GM20000 (cell line): Measurements from ENCODE around the gene LRRC41.
"Not testable (repeated sequence)": the region's sequence is repeated elsewhere in the genome, so short reads cannot be mapped to it uniquely, and the experiment has no call there.

Source experiments
- DNase-seq: peaks from one replicate; pipeline ENCODE4 v3.0.0; 2012; ENCODE audit warnings: low spot score
- CTCF ChIP-seq: IDR thresholded peaks from 2 replicates; pipeline ENCODE4 v1.5.1; 2012; ENCODE audit warnings: mild to moderate bottlenecking, control low read depth; ENCODE audit errors: extremely low read depth, missing control alignments

The LRRC41 gene

GRCh38 chr1:46342677-46343350 is 39.4 kb upstream of the LRRC41 start:
- TF ChIP-seq CTCF: no peak
- no peak for DNase-seq

DNA sequence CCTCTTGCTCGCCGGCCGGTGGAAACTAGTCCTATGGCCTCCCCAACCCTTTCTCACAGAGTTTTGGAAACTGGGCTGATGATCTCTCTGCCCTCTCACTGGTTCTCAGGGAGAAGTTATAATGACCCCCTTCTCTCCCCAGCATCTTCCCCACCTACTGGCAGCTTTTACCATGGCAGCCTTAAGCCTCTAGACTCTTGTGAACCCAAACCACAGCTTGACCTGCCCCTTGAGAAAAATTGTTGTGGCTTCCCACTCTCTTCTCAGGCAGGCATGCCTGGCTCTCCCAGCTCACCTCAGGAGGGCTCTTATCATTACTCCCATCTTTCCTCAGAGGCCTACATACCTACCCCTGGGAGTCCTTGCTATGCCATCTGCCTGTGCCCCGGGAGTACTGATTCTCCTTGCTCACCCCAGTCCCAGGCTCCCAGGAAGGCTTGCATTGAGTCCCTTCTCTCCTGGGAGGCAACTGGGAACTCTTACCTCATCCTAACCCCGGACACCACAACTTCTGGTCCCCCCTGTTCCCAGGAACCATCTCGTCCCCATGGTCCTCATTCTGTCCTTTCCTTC is 38.8 kb upstream of the LRRC41 start:
- no peak for TF ChIP-seq CTCF
- peak; percentile 37 for DNase-seq

DNA sequence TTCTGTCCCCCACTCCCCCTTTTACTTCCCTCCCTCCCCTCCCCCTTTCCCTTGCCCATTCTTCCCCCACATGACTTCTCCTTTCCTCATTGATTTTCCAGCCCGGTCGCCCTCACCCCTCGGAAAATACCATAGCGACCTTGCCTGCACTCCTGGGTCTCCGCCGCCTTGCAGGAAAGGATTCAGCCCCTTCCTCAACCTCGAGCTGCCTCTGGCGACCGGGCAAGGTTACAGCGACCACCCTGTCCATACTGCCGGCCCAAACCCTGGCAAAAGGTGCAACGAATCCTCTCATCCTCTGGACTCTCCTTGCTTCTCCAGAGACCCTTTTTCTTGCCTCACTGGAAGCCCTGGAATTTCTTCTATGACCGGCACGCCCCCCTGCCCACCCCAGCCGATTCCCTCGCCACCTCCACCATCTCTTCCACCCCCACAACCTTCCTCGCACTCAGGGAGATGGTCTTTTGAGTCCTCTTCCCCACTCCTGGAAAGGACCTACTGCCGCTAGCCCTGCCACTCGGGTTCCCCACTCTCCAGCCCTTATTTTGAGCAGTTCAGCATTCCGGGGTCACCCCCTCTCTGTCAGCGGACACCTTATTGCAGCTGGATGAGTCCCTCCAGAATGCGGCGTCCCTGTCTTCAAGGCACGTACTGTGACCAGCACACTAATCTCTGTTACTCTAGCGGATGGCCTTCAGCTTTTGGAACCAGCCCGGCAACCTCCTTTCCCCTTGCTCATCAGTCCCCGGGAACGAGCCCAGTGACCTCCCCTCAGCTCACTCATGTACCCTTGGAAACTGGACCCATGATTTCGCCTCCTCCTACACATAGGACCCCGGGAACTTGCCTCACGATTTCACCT is 38.0 kb upstream of the LRRC41 start:
- no peak for TF ChIP-seq CTCF
- no peak for DNase-seq

DNA sequence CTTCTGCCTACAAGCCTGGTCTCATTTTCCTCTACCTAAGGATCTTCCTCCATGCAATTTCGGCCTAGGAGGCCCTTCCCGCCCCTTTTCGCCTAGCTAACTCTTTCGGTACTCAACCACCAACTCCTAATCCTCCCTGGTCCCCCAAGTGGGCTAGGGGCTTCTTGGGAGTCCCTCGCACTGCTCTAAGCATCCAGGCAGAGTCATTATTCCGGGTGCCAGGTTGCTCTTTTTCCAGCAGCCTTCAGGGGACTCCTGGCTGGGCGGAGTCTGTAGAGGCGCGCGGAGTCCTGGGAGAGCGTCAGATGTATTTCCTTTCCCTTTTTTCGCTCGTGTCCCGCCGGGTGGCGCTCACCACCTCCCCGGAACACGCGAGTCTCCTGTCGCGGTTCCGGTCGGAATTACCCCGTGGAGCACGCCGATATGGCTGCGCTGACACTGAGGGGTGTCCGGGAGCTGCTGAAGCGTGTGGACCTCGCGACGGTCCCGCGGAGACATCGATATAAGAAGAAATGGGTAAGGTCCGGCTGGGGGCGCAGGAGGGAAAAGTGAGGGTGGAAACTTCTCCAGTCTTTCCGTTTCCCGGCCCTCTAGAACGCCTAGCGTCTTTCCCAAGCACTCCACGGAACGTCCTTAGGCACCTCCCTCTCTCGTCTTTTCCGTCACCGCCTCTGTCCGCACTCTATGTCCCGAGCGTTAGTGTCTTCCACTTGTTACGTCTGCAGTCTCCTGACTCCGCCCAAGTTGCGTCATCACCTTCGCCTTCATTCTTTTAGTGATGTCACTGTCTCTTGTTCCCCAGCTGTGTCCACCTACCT is 37.2 kb upstream of the LRRC41 start, which contains the start of gene NSUN4:
Gene NSUN4, plus strand, starts transcription at position 404 of the 818 bp plus-strand sequence. Its CDS starts 20 bp downstream, at position 424.
- peak; percentile 74 for DNase-seq
- peak; percentile 51 for TF ChIP-seq CTCF

DNA sequence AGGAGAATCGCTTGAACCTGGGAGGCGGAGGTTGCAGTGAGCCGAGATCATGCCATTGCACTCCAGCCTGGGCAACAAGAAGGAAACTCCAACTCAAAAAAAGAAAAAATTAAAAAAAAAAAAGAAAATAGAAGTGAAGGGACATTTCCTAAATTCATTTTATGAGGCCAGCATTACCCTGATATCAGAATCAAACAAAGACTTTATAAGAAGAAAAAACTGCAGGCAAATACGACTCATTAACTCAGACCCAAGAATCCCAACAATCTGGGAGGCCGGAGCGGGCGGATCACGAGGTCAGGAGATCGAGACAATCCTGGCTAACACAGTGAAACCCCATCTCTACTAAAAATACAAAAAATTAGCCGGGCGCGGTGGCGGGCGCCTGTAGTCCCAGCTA is 34.0 kb upstream of the LRRC41 start:
- DNase-seq: not testable (repeated sequence)

GRCh38 chr1:46335081-46335480 is 31.7 kb upstream of the LRRC41 start:
- no peak for TF ChIP-seq CTCF
- DNase-seq: no peak

GRCh38 chr1:46334030-46334384 is 30.6 kb upstream of the LRRC41 start:
- no peak for TF ChIP-seq CTCF
- no peak for DNase-seq
